Astrocyte of the spinal cord (primary cell): Measurements from ENCODE around the gene IQSEC3.
"Not testable (repeated sequence)": the region's sequence is repeated elsewhere in the genome, so short reads cannot be mapped to it uniquely, and the experiment has no call there.

Experiments used
- DNase-seq: peaks from one replicate; pipeline ENCODE4 v3.0.0; 2011; ENCODE audit warnings: low read depth, low spot score
- H3K4me3 ChIP-seq: 2 replicates; pipeline ENCODE4 v1.5.1; 2011; ENCODE audit warnings: low read depth, mild to moderate bottlenecking, low read length, moderate library complexity
- in situ Hi-C: cut with HindIII; loops from 2 replicates; pipeline ENCODE4 v1.10.0; 2017; ENCODE audit warnings: low sequenced_read_pairs
- TF ChIP-seq, protein P1 (sequence below): IDR thresholded peaks from 2 replicates; pipeline ENCODE4 v1.5.1; 2012; ENCODE audit warnings: low read depth, mild to moderate bottlenecking, low read length, inconsistent platforms

IQSEC3 gene

GRCh38 chr12:44352-44751 is 22.2 kb upstream of the IQSEC3 start:
- H3K4me3 ChIP-seq, DNase-seq, in situ Hi-C loops: not testable (repeated sequence)

GRCh38 chr12:45235-45990 is 21.2 kb upstream of the IQSEC3 start:
- H3K4me3 ChIP-seq, in situ Hi-C loops, DNase-seq: not testable (repeated sequence)

GRCh38 chr12:45991-46358 is 20.6 kb upstream of the IQSEC3 start:
- H3K4me3 ChIP-seq, in situ Hi-C loops, DNase-seq: not testable (repeated sequence)

- DNase-seq, in situ Hi-C loops, H3K4me3 ChIP-seq: not testable (repeated sequence)
Measured at GRCh38 chr12:46542-46941, 20.0 kb upstream of the IQSEC3 start.

DNA sequence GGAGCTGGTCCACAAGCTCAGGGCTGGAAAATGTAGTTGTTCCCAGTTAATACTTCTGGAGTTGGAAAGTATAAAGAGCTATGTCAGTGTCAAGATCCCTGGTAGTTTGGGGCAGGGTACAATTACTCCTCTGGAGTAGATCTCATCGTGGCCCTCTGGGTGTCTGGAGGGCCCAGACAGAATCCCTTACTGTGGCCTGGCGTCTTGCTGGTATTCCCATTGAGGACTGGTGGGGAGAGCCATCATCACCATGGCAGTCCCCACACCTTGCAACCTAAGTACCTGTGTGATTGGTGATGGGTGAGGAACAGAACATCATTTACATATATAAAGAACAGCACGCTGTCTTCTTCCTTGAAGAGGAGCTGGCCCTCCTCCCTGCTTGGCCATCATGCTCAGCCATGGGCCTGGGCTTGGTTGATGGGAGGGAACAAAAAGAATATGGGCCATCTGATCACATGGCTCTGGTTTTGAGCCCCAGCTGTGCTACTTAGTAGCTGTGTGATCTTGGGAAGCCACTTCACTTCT is 18.8 kb upstream of the IQSEC3 start:
- in situ Hi-C loops, H3K4me3 ChIP-seq, DNase-seq: not testable (repeated sequence)

DNA sequence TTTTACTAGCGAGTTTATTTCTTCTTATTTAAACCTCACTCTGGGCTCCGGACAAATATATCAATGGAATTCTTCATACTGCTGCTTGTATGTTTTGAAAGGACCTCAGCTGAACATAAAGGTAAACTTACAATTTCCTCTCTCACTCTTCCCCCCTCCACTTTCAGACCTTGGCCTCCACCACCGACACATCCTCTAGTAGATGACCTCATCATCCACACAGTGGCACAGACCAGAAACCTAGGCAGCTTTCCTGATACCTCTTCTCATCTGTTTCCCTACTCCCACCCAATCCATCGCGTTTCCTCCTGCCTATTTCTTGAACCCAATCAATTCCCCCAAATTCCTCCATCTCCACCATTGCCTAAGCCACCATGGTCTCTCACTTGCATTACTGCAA is 17.4 kb upstream of the IQSEC3 start:
- H3K4me3 ChIP-seq, in situ Hi-C loops, DNase-seq: not testable (repeated sequence)

- H3K4me3 ChIP-seq, in situ Hi-C loops, DNase-seq: not testable (repeated sequence)
Measured at GRCh38 chr12:51087-51486, 15.5 kb upstream of the IQSEC3 start.

DNA sequence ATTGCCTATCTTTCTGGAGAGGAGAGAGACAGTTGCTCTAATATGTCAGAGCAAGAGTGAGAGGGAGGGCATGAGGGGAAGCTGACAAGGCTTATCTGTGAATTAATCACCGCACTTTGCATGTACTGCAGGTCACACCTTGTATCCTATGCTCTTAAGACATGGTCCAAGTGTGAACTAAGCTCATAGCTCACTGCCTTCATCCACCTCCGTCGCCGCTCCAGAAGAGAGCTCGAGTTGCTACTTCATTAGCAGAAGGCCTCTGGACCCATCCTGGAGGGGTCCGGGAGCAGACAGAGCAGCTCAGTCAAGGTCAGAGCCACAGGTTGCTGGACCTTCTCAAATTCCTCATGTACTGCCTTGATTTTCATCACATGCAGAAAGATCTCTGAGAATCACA is 14.6 kb upstream of the IQSEC3 start:
- in situ Hi-C loops, H3K4me3 ChIP-seq, DNase-seq: not testable (repeated sequence)

DNA sequence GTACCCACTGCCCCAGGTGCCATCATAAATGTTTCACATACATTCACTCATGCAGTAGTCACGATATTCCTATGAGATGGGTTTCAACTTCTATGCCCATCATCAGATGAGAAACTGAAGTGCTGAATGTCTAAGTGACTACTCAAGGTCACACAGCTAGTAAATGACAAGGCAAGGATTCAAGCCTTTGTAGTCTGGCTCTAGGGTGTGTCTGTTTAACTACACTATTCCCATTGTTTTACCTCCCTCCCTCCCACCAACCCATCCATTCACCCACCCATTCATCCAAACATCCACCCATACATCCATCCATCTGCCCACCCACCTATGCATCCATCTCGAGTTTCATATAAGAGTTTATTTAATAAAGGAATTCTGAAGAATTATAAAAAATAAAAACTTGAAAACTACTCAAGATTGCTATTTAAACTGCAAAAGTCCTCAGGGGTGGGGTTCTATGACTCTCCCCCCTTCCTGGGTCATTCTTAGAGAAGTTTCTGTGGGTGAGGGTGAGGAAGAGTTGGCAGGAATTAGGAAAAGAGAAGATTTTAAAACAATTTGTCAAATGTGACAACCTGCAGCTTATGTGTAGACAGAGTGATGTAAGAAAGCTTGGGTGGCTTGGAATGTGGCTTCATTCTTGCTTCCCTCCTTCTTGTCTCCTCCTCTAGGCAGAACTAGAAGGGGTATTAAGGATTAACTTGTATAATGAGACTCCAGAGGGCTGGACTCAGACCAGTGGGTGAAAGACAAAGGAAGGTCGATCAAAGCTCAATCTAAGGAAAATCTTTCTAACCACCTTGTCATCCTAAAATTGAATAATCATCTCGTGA is 13.4 kb upstream of the IQSEC3 start:
- in situ Hi-C loops, H3K4me3 ChIP-seq: not testable (repeated sequence)

DNA sequence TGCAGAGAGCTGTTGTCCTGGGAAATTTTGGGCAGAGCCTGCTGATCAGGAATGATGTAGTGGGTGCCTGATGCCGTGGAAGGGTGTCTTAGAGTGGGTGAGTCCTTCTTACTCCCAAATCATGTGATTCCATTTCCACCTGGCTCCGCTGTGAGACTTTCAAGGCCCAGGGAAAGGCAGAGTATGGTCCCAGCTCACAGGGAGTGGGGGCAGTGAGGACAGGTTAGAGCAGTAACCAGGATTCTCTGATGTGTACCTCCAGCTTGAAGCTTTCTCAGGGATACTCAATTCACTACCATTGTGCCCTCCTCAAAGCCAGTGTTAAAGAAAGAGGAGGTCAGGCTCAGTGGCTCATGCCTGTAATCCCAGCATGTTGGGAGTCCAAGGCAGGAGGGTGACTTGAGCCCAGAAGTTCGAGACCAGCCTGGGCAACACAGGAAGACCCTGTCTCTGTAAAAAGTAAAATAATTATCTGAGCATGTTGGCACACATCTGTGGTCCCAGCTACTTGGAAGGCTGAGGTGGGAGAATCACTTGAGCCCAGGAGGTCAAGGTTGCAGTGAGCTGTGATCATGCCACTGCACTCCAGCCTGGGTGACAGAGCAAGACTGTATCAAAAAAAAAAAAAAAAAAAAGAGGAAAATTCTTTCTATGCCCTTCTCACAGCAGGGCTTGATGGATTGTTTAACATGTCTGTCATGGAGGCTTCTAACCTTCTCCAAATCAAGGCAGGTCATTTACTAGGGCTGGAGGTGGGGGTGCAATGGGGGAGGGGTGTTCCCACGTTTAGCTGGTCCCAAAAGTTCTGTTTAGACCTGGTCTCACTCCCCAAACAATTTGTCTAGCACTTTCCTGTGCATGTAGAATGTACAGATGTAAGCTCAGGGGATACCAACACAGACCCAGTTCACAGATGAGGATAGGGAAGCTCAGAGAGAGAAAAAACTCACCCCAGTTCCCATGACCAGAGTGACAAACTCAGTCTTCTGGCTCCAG is 12.5 kb upstream of the IQSEC3 start:
- no peak for DNase-seq
- TF ChIP-seq, protein P1, sequence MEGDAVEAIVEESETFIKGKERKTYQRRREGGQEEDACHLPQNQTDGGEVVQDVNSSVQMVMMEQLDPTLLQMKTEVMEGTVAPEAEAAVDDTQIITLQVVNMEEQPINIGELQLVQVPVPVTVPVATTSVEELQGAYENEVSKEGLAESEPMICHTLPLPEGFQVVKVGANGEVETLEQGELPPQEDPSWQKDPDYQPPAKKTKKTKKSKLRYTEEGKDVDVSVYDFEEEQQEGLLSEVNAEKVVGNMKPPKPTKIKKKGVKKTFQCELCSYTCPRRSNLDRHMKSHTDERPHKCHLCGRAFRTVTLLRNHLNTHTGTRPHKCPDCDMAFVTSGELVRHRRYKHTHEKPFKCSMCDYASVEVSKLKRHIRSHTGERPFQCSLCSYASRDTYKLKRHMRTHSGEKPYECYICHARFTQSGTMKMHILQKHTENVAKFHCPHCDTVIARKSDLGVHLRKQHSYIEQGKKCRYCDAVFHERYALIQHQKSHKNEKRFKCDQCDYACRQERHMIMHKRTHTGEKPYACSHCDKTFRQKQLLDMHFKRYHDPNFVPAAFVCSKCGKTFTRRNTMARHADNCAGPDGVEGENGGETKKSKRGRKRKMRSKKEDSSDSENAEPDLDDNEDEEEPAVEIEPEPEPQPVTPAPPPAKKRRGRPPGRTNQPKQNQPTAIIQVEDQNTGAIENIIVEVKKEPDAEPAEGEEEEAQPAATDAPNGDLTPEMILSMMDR: no peak
- in situ Hi-C loops: no loop called here
- H3K4me3 ChIP-seq: no peak overlapping the region

More for the DNA sequence above, 13.4 kb upstream of the IQSEC3 start:
- not testable (repeated sequence) for DNase-seq
